ENCODE results near the gene MMP7. TPM values are rescaled to one million over a fixed set of nuclear protein-coding genes. Genes with fewer than 3 reads are reported as not detected.

The MMP7 gene
- total RNA-seq, 1 experiment from 2014 or later: not detected

DNA sequence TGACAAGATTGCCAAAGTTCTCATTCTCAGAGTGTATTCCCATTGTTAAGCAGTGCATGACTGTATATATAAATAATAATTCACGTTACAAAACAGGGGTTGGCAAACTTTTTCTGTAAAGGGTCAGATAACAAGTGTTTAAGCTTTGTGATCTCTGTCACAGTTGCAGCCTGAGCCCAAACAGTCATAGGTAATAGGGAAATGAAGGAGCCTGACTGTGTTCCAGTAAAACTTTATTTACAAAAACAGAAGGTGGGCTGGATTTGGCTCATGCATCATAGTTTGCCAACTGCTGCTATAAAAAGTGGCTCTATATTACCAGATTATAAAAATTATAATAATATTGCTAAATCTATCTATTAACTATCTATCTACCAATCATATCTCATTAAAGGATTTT, 3.5 kb downstream of the MMP7 start:
- H3K4me3 Mint-ChIP-seq (ENCODE audit: unreplicated experiment): no peak overlapping the region
- no peak overlapping the region for H3K27ac Mint-ChIP-seq (ENCODE audit: unreplicated experiment)
- H3K4me1 ChIP-seq: peaks cover 18% of the 10 kb centered on the region
- no peaks in the 10 kb centered on the region for H3K36me3 Mint-ChIP-seq (ENCODE audit: insufficient read depth, unreplicated experiment)
- ChIA-PET CTCF (no interaction called here), POLR2A (no interaction called here)
- no peak overlapping the region for H3K4me3 ChIP-seq (ENCODE audit: low read depth, low read length)
- peaks cover 22% of the 10 kb centered on the region for H3K4me1 Mint-ChIP-seq (ENCODE audit: low read depth, unreplicated experiment)
- no TSS peak for BruUV-seq (replicated peaks)
- H3K27me3 ChIP-seq (replicated peaks; ENCODE audit: control insufficient read depth, insufficient read depth, low read length): no peaks in the 10 kb centered on the region
- H3K9me3 Mint-ChIP-seq (ENCODE audit: unreplicated experiment): no peaks in the 10 kb centered on the region
- H3K36me3 ChIP-seq (ENCODE audit: control insufficient read depth, insufficient read depth, low read length): no peaks in the 10 kb centered on the region
- no peaks in the 10 kb centered on the region for H3K27me3 Mint-ChIP-seq (ENCODE audit: insufficient read depth, unreplicated experiment)
- TF ChIP-seq, protein P1, sequence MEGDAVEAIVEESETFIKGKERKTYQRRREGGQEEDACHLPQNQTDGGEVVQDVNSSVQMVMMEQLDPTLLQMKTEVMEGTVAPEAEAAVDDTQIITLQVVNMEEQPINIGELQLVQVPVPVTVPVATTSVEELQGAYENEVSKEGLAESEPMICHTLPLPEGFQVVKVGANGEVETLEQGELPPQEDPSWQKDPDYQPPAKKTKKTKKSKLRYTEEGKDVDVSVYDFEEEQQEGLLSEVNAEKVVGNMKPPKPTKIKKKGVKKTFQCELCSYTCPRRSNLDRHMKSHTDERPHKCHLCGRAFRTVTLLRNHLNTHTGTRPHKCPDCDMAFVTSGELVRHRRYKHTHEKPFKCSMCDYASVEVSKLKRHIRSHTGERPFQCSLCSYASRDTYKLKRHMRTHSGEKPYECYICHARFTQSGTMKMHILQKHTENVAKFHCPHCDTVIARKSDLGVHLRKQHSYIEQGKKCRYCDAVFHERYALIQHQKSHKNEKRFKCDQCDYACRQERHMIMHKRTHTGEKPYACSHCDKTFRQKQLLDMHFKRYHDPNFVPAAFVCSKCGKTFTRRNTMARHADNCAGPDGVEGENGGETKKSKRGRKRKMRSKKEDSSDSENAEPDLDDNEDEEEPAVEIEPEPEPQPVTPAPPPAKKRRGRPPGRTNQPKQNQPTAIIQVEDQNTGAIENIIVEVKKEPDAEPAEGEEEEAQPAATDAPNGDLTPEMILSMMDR (IDR thresholded peaks at IDR 0.05; ENCODE audit: insufficient read depth in 1 of 2, low read depth in 1 of 2, low read length in 1 of 2, severe bottlenecking in 1 of 2, unreplicated experiment in 1 of 2): no peak
- intact Hi-C loops (cut with micrococcal nuclease; ENCODE audit: unreplicated experiment): no loop called here
- no peak for DNase-seq
- H3K9me3 ChIP-seq: no peaks in the 10 kb centered on the region

DNA sequence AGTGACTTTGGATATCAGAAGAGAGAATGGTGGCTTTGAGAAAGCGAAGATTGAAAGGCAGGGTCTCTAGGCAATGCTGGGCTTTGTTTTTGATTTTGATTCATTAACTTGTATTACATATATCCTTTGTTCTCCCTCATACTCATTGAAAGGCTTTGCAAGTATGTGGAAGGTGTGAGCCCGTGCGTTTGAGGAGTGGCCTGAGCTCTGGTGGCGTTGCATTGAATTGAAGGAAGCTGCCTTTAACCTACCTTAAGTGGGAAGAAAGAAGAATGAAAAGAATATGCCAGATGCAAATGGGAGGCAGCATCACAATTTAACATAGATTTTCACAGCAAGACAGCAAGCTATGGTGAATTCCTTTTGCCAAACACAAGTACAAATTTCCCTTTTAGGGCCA, 6.7 kb downstream of the MMP7 start:
- Histone ChIP-seq H3K27me3 (replicated peaks; ENCODE audit: control insufficient read depth, insufficient read depth, low read length) (no peaks in the 10 kb centered on the region), H3K4me3 (ENCODE audit: low read depth, low read length) (no peak overlapping the region), H3K4me1 (peaks cover 18% of the 10 kb centered on the region), H3K36me3 (ENCODE audit: control insufficient read depth, insufficient read depth, low read length) (no peaks in the 10 kb centered on the region), H3K9me3 (no peaks in the 10 kb centered on the region)
- Mint-ChIP-seq H3K4me3 (ENCODE audit: unreplicated experiment) (no peak overlapping the region), H3K36me3 (ENCODE audit: insufficient read depth, unreplicated experiment) (no peaks in the 10 kb centered on the region), H3K27ac (ENCODE audit: unreplicated experiment) (no peak overlapping the region), H3K9me3 (ENCODE audit: unreplicated experiment) (no peaks in the 10 kb centered on the region), H3K27me3 (ENCODE audit: insufficient read depth, unreplicated experiment) (no peaks in the 10 kb centered on the region), H3K4me1 (ENCODE audit: low read depth, unreplicated experiment) (peaks cover 22% of the 10 kb centered on the region)
- ChIA-PET CTCF (no interaction called here), POLR2A (no interaction called here)
- DNase-seq: no peak
- no TSS peak for BruUV-seq (replicated peaks)
- intact Hi-C loops (cut with micrococcal nuclease; ENCODE audit: unreplicated experiment): no loop called here
- TF ChIP-seq, protein P1 (IDR thresholded peaks at IDR 0.05; ENCODE audit: insufficient read depth in 1 of 2, low read depth in 1 of 2, low read length in 1 of 2, severe bottlenecking in 1 of 2, unreplicated experiment in 1 of 2): no peak

DNA sequence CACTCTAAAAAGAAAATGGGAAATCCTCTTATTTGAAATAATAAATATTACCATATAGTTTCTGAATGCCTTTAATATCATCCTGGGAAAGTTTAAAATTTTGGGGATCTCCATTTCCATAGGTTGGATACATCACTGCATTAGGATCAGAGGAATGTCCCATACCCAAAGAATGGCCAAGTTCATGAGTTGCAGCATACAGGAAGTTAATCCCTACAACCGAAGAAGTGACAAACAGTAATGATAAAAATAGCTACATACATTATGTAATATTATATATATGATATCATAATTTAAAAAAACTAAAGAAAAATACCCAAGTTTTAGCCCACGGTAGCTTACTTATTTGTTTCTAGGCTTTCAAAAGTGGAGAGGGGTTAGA, 7.4 kb downstream of the MMP7 start:
- Histone ChIP-seq H3K36me3 (ENCODE audit: control insufficient read depth, insufficient read depth, low read length) (no peaks in the 10 kb centered on the region), H3K4me1 (peaks cover 18% of the 10 kb centered on the region), H3K9me3 (no peaks in the 10 kb centered on the region), H3K4me3 (ENCODE audit: low read depth, low read length) (no peak overlapping the region), H3K27me3 (replicated peaks; ENCODE audit: control insufficient read depth, insufficient read depth, low read length) (no peaks in the 10 kb centered on the region)
- DNase-seq: no peak
- ChIA-PET CTCF (no interaction called here), POLR2A (no interaction called here)
- Mint-ChIP-seq H3K27me3 (ENCODE audit: insufficient read depth, unreplicated experiment) (no peaks in the 10 kb centered on the region), H3K27ac (ENCODE audit: unreplicated experiment) (no peak overlapping the region), H3K4me3 (ENCODE audit: unreplicated experiment) (no peak overlapping the region), H3K36me3 (ENCODE audit: insufficient read depth, unreplicated experiment) (no peaks in the 10 kb centered on the region), H3K4me1 (ENCODE audit: low read depth, unreplicated experiment) (peaks cover 16% of the 10 kb centered on the region), H3K9me3 (ENCODE audit: unreplicated experiment) (no peaks in the 10 kb centered on the region)
- intact Hi-C loops (cut with micrococcal nuclease; ENCODE audit: unreplicated experiment): no loop called here
- TF ChIP-seq, protein P1 (IDR thresholded peaks at IDR 0.05; ENCODE audit: insufficient read depth in 1 of 2, low read depth in 1 of 2, low read length in 1 of 2, severe bottlenecking in 1 of 2, unreplicated experiment in 1 of 2): no peak
- BruUV-seq (replicated peaks): no TSS peak

Measured in Caco-2 (cell line).